ENCODE measurements around the gene PRSS23.

DNA sequence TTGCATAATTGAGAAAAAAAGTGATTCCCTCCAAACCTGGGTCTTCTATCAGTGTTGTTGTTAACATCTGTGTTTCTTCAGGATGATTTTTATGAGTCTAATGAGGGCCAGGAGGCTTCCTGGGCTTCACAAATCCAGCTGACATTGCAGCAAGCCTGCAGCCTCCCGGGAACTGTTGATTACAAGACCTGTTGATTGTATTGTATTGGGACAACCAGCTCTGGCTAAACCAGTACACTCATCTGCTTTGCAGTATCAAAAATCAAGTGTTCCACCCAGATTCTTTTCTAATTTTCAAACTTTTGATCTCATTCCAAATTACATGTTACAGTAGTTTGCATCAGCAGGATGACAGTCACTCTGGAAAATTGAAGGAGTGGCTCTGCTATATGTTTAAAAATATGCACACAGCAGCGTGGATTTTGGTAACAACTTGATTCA lies 16.1 kb upstream of the PRSS23 start:
- TF ChIP-seq ZNF274 (IDR thresholded peaks at IDR 0.05; ENCODE audit: low read depth, low read length) (no peak), SUZ12 (IDR thresholded peaks at IDR 0.05; ENCODE audit: extremely low read depth, insufficient read depth, insufficient read length) (no peak)

Measured in NT2/D1 (cell line).